GM18907 (cell line): ENCODE results near the gene ADAMTSL5.
"Not testable (repeated sequence)": the region's sequence is repeated elsewhere in the genome, so short reads cannot be mapped to it uniquely, and the experiment has no call there.

Source experiments
- ATAC-seq: cut with Tn5 transposase; IDR thresholded peaks from one replicate; pipeline ENCODE4 v1.9.1; 2021; ENCODE audit warnings: mild to moderate bottlenecking, moderate library complexity; ENCODE audit not compliant: unreplicated experiment

Gene ADAMTSL5

DNA sequence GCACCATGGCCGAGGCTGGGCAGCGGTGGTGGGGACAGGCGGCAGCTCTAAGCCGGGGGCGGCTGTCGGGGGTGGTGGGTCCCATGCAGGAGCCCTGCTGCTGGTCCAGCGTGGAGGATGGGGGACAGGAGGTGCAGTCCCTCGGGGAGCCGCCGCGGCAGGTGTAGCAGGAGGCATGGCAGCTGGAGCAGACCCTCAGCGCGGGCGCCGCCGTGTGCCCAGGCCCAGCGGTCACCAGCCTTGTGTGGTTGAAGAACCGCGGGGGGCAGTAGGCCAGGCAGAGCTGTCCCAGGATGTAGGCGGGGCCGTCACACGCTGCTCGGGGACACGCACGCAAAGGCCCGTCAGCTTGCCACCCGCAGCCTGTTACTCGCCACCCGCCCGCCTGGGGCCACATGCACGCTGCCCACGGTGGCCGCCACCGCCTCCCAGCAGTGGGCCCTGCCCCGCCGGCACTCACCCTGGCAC, 30.9 kb downstream of the ADAMTSL5 start:
- no peak for ATAC-seq

DNA sequence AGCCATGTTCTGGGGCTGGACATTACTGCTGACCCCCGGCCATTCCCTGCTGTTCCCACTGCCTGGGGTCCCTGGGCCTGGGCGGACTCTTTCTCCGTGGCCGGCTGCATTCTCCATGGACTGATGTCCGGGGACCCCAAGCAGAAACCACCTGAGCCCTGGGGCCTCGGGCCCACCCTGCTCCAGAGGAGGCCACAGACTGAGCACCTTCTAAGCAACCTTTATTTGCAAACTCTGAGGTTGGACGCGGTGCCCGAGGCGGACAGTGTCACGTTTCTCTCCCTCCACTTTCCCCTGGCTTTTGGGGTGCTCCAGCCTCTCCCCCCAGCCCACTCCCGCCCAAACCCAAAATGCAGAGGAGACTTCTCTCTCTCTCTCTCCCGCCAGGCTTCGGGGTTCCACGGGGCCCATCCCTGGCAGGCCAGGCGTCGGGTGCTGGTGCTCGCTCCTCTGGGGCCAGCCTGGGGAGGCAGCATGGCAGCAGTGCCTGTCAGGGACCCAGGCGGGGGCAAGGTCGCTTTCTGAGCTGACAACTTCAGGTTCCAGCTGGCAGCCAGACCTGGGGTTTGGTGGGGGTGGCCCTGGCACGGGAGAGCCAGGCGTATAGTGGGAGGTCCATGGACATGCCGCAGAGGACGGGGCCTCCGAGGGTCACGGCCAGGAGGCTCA, 31.5 kb downstream of the ADAMTSL5 start:
- no peak for ATAC-seq

DNA sequence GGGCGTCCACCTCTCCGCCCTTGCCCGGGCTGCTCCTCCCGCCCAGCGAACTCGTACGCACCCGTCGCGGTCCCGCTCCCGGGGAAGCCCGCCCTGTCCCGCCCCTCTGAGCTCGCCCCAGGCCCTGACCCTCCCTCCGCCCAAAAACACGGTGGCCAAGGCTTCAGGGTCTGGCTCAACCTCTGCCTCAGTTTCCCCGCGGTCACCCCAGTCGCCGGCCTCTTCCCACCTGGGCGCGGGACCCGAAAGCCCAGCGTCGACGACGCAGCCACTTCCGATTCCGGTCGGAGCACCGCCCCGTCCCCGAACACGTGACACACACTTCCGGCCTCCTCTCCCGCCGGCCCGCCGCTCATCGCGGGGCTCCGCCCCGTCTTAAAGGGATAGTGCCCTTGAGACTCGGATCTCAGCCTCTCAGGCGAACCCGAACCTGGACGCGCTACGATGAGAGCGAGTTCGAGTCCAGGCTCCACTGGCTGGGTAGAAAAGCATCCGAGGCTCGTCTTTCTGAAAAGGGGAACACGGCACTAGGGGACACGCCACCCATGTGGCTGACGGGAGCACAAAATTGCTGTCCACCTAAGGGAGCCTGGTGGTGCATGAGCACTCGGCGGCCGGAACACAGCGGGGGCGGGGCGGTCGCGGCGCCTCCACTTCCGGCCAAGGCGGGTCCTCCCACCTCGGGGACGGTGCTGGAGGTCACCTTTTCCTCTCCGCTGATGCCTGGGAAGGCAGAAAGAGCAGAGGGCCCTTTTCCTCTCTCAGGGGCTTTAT, 33.7 kb downstream of the ADAMTSL5 start, which contains the start of gene C19orf25:
TSS of gene C19orf25 (minus strand) at position 282 of the 774 bp plus-strand sequence. CDS start 312 bp downstream, outside the sequence.
- peak; percentile 81 for ATAC-seq

DNA sequence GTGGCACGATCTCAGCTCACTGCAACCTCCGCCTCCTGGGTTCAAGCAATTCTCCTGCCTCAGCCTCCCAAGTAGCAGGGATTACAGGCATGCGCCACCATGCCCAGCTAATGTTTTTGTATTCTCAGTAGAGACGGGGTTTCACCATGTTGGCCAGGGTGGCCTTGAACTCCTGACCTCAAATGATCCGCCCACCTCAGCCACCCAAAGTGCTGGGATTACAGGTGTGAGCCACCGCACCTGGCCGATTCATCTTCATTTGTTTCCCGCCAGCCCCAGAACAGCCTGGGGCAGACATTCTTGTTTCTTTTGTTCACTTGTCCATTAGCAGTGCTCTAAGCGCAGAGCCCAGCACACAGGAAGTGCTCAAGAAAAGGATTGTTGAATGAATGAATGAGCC, 35.8 kb downstream of the ADAMTSL5 start:
- ATAC-seq = not testable (repeated sequence)

DNA sequence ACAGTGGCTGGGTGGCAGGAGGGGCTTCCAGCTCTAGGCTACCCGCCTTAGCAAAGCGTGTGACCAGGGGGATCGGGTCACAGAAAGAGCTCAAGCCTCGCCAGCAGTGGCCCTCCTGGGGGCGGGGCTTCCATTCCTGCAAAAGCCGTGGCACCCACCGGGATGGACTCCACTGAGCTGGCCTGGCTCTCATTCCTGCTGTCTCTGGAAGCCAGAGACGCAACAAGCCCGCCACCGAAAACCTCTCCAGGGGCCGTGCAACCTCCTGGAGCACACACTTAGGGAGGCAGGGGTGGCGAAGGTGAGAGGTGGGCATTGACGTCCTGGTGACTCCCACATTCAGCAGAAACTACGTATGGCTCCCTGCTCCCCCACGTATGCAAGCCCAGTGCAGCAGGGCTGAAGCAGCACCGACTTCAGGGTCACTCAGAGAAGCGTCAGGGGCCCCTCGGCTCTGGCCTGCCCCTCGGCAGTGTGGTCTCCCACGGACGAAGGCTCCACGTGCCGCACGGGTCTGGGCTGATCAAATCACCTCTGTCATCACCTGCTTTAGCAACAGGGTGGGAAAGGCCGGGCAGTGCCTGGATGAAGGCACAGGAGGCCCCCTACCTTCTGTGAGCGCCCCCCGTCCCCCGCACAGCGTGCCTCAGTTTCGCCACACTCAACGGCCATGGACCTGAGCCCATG, 36.9 kb downstream of the ADAMTSL5 start:
- ATAC-seq = no peak

DNA sequence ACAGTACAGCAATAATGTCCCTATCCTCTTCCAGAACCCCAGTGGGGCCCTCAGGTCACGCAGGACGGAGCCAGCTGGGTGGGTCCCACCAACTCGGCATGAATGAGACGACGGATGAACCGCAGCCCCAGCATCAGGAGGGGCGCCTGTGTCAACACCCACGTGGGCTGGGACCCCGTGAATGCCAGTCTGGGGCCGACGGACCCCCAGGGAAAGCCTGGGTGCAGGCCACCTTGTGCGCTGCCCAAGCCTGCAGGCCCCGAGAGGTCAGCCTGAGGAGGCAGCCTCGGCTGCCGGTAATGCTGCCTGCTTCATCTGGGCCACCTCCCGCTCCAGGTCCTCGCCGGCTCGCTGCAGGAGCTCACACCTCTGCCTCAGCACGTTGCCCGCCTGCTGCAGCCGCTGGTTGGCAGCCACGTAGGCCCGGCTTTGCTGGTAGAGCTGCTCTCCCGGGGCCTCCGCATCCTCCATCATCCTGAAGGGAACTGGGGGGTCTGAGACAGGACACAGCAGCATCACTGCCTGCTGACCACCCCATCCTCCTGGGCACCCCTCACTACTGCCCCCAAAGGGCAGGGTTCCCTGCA, 38.0 kb downstream of the ADAMTSL5 start:
- no peak for ATAC-seq

DNA sequence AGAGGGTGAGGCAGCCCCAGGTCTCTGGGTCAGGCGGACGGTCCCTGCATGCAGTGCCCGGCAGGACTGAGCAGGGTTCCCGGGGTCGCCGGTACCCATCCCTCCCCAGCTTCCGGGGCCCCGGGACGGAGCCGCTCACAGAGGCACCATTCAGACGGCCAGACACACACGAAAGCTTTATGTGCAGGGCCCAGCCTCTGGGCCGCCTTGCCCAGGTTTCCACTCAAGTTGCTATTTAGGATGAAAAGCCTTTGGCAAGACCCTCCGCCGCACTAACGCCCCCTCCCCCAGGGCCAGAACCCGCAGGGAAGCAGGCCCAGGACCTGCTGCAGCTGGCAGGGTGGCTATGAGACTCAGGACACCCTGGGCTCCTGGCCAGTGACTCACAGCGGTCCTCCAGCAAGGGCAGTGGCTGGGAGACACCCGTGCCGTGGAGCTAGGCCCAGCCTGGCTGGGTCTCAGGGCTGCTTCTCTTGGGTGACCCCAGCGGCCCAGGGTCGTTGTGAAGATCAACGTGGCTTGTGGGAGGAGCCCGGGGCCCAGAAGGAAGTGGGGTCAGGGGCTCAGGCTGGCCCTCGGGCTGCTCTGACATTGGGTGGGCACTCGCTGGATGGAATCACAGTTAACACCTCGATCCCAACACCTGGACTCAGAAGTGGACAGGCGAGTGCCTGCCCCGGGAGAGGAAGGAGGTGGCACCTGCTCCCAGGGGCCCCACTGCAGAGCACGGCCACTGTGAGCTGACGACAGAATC, 38.6 kb downstream of the ADAMTSL5 start:
- ATAC-seq = no peak

DNA sequence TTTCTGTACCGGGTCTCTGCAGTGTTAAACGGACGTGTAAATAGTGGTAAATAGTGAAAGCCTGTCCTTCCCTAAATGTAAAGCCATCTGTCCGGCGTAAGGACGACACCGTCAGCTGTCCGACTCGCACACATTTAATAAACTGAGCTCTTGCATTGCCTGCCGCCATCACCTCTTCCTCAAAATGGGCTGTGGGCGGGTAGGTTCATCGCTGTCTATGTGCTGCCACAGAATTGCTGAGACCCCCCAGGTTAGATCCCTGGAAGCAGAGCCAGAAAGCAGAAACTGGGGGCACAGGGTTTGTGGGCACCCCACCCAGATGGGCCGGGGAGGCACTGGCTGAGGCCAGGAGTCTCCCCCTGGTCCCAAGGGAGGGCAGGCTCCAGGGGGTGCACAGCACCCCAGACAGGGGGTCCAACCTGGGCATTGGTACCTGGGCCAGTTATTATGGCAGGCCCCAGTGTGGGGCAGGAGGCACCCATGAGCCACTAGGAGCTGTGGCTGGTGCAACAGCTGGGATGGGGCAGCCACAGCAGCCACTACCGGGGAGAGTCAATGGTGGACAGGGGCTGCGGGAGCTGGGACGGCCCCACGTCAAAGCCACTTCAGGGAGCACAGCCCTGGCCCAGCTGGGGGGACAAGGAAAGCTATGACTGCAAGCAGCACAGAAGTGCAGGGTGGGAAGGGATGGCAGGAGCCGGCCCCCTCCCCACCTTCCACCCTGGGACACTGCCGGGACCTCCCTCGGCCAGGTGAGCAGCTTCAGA, 39.6 kb downstream of the ADAMTSL5 start:
- no peak for ATAC-seq

DNA sequence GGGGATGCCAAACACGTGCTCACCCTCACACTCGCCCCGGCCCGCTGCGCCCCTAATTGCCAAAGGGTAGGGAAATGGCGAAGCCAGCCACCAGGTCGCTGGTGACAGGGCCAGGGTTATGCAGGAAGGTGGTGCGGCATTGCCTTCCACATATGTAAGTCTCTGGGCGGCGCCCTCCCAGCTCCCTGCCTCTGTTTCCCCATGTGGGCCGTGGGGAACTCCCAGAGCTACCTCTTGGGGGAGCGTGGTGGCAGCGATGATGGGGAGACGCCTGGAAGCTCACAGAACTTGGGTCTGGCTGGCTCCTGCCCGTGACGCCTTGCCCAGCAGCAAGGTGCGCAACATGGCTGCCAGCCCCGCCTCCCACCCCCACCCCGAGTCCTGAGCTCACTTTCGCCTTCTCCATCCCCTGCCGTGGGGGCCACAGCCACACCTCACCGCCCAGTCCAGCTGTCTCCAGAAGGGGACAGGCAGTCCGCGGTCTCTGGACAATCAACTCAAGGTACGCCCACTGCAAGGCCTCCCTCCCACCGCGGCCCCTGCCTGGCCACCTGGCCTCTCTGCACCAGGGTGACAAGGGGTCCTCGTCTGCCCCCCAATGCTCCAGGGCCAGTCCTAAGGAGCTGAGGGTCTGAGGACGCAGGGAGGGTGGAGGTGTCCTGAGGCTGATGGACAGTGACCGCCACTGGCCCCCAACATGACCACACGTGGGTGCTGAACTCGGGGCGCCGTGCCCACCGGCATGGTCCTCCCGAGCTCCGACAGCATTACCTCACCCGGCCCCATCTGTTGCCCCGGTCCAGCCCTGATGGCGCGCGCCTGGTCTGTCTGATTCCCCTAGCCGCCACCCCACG, 40.4 kb downstream of the ADAMTSL5 start:
- ATAC-seq = no peak

DNA sequence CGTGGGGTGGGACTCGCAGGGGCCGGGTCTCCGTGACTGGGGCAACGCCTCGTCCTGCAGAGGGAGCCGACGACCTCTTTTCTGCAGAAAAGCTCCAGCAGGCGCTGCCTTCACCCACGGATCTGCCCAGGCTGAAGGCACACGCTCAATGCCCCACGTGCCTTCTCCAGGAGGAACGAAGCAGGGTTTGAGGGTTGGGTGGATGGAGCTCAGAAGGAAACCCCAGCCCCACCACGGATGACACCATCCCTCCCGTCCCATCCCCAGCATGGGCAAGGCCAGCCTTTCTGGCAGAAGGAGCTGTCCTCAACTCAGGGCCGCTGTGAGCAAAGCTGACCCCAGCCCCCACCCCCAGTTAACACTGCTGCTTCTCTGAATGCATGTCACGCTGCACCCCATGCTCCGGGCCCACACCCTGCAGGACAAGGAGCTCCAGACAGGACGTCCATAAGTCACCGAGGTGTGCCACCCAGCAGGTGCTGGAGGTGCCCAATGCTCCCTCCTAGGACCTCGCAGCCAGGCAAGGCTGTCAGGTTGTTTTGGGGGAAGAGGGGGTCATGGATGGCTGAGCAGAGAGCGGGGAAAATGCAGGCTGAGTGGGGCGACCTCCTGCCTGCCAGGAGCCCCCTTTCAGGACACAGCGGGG, 41.2 kb downstream of the ADAMTSL5 start:
- ATAC-seq = no peak

DNA sequence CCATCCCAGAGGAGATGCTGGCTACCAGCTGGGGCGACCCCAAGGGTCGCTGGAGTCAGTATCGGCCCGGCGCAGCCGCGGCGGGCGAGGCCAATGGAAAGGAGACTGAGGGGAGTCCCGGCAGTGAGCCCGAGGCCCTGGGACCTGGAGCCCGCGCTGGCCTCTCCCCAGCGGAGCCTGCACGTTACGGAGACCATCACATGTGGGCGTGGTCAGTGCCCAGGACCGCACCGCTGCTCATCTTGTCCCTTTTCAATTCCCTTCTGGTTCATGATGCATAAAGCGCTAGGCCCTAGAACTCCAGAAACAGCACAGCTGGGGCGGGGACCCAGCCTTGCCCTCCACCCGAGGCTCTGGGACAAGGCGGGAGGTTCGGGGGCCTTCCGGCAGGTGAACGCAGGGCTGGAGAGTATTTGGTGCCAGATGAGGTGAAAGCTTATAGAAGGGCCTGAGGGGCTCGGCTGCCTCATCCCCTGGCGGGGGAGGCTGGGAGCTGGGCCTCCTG, 41.8 kb downstream of the ADAMTSL5 start:
- ATAC-seq = no peak

DNA sequence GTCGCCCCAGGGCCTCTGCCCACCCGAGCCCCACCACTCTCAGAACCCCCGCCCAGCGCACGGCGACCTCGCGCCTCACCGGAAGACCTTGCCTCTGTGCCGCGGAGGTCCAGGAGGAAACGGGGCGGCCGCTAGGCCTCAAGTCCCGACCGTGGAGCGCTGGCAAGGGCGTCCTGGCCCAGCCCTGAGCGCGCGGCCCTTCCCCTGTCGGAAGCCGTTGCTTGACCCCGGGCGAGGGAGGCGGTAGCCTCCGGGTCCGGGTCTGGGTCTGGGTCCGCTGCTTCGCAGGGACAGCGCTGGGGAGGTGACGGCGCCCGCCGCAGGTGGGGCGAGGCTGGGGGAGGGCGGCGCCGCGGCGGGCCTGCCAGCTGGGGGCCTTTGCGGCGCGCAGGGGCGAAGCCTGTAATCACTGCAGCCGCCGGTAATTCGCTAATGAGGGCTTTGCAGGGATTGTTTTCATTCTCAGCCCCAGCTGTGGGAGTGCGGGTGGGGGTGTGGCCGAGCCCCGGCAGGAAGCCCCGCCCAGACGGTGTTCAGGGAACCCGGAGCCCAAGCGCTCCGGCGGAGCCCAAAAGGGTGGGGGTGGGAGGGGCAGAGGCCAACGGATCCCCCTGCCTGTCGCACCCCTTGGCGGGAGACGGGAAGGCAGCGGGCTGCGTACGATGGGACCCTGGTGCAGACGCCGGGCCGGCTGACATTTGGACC, 42.4 kb downstream of the ADAMTSL5 start:
- ATAC-seq = no peak

DNA sequence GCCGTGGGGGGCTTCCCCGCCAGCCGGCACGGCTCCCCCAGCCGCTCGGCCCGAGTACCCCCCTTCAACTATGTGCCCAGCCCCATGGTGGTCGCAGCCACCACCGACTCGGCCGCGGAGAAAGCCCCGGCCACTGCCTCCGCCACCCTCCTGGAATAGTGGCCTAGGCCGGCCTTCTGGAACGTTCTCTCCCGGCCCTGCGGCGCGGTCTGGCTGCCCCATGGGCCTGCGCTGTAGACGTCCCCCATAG, 42.8 kb downstream of the ADAMTSL5 start:
- no peak for ATAC-seq

DNA sequence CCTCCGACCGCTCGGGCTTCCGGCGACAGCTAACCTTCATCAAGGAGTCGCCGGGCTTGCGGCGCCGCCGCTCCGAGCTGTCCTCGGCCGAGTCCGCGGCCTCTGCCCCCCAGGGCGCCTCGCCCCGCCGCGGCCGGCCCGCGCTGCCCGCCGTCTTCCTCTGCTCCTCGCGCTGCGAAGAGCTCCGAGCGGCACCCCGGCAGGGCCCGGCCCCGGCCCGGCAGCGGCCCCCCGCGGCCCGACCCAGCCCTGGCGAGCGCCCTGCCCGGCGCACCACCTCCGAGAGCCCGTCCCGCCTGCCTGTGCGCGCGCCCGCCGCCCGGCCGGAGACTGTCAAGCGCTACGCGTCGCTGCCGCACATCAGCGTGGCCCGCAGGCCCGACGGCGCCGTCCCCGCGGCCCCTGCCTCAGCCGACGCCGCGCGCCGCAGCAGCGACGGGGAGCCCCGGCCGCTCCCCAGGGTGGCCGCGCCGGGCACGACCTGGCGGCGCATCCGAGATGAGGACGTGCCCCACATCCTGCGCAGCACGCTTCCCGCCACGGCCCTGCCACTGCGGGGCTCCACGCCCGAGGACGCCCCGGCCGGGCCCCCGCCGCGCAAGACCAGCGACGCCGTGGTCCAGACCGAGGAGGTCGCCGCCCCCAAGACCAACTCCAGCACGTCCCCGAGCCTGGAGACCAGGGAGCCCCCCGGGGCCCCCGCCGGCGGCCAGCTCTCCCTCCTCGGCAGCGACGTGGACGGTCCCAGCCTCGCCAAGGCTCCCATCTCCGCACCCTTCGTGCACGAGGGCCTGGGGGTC, 43.4 kb downstream of the ADAMTSL5 start:
- ATAC-seq = no peak

DNA sequence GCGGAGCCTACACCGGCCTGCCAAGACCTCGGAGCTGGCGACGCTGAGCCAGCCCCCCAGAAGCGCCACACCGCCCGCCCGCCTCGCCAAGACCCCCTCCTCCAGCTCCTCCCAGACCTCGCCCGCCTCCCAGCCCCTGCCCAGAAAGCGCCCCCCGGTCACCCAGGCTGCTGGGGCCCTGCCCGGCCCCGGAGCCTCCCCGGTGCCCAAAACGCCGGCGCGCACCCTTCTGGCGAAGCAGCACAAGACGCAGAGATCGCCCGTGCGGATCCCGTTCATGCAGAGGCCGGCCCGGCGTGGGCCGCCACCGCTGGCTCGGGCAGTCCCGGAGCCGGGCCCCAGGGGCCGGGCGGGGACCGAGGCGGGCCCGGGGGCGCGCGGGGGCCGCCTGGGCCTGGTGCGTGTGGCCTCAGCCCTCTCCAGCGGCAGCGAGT, 44.0 kb downstream of the ADAMTSL5 start:
- no peak for ATAC-seq

DNA sequence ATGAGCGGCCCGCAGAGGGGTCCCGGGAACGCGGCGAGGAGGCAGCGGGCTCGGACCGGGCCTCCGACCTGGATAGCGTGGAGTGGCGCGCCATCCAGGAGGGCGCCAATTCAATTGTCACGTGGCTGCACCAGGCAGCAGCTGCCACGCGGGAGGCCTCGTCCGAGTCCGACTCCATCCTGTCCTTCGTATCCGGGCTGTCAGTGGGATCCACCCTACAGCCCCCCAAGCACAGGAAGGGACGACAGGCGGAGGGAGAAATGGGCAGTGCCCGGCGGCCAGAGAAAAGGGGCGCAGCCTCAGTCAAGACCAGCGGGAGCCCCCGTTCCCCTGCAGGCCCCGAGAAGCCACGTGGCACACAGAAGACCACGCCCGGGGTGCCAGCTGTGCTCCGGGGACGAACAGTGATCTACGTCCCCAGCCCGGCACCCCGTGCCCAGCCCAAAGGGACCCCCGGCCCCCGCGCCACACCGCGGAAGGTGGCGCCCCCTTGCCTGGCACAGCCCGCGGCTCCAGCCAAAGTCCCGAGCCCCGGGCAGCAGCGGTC, 44.5 kb downstream of the ADAMTSL5 start:
- ATAC-seq = no peak
